Erythroblast (primary cell): ENCODE data around the gene NOL3.

Experiments
- GATA1 ChIP-seq: IDR thresholded peaks from 2 replicates; pipeline ENCODE4 v1.6.1; 2011; ENCODE audit warnings: low read depth, mild to moderate bottlenecking, control low read depth, low read length, moderate library complexity
- POLR2A ChIP-seq: IDR thresholded peaks from 2 replicates; pipeline ENCODE4 v1.6.1; 2011; ENCODE audit warnings: mild to moderate bottlenecking, low read length

DNA sequence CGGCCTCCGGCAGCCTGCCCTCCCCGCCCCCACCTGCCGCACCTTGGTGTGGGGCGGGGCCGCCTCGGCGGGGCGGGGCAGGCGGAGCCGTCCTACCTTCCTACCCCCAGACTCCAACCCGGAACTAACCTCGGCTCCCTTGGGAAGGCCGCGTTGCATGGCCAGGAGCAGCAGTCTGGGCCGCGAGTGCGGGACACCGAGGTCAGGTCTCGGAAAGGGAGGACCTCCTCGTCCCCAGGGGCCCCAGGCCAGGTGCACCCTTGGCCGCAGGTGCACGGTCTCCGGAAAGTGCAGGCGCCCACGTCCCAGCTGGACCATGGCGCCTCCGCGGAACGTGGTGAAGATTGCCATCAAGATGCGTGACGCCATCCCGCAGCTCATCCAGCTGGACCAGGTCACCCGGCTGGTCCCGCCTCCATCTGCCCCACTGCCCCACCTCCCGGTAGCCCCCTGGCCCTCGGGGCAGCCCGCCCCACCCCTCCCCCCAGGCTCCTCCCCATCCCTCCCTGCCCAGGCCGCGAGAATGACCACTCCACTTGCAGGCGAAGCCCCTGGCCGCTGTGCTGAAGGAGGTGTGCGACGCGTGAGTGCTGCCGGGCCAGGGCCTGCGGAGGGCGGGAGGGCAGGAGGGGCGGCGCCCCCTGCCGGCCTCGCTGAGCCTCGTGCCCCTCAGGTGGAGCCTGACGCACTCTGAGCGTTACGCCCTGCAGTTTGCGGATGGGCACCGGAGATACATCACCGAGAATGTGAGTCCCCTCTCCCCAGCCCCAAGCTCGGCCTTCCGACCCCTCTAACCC is 28.9 kb downstream of the NOL3 start, which contains the start of gene ELMO3:
- TF ChIP-seq POLR2A (no peak), GATA1 (no peak)
